Astrocyte (in vitro differentiated cells and primary cell): ENCODE results near the gene SLC25A17. TPM values are rescaled to one million over a fixed set of nuclear protein-coding genes. Genes with fewer than 3 reads are reported as not detected.

Experiments used
- DNase-seq: peaks from one replicate; pipeline ENCODE4 v3.0.0-alpha.2; 2010; ENCODE audit warnings: low read depth
- FAIRE-seq: peaks from 2 replicates; lab custom pipeline; 2011; peaks lifted over from hg19 to GRCh38; lab: Jason Lieb, UNC
- H2AFZ ChIP-seq: 2 replicates; pipeline ENCODE4 v1.6.0; 2012; ENCODE audit warnings: low read depth, low read length, inconsistent platforms
- H3K27ac ChIP-seq: 2 replicates; pipeline ENCODE4 v1.5.1; 2011; ENCODE audit warnings: low read depth, low read length, inconsistent platforms
- H3K27me3 ChIP-seq: 2 replicates; pipeline ENCODE4 v1.6.0; 2011; ENCODE audit warnings: low read length, inconsistent platforms; ENCODE audit not compliant: insufficient read depth
- H3K36me3 ChIP-seq: 2 replicates; pipeline ENCODE4 v1.5.1; 2011; ENCODE audit warnings: low read length, inconsistent platforms; ENCODE audit not compliant: insufficient read depth
- H3K4me1 ChIP-seq: 2 replicates; pipeline ENCODE4 v1.5.1; 2011; ENCODE audit warnings: low read length, inconsistent platforms; ENCODE audit not compliant: insufficient read depth
- H3K4me2 ChIP-seq: 2 replicates; pipeline ENCODE4 v1.6.0; 2012; ENCODE audit warnings: low read length, inconsistent platforms
- H3K4me3 ChIP-seq: 2 replicates; pipeline ENCODE4 v1.5.1; 2011; ENCODE audit warnings: low read depth, mild to moderate bottlenecking, low read length, inconsistent platforms; ENCODE audit not compliant: insufficient read depth
- H3K79me2 ChIP-seq: 2 replicates; pipeline ENCODE4 v1.6.0; 2012; ENCODE audit warnings: mild to moderate bottlenecking, low read length, inconsistent platforms; ENCODE audit not compliant: insufficient read depth
- H3K9ac ChIP-seq: 2 replicates; pipeline ENCODE4 v1.6.0; 2012; ENCODE audit warnings: mild to moderate bottlenecking, low read length, inconsistent platforms
- H3K9me3 ChIP-seq: 2 replicates; pipeline ENCODE4 v1.5.1; 2012; ENCODE audit warnings: low read depth, mild to moderate bottlenecking, low read length, inconsistent platforms; ENCODE audit not compliant: insufficient read depth
- H4K20me1 ChIP-seq: 2 replicates; pipeline ENCODE4 v1.6.0; 2012; ENCODE audit warnings: low read length, inconsistent platforms; ENCODE audit not compliant: insufficient read depth
- H3K27ac Mint-ChIP-seq: one replicate; pipeline ENCODE4 v1.8.0; 2021; ENCODE audit warnings: mild to moderate bottlenecking, mixed read lengths; ENCODE audit not compliant: unreplicated experiment
- H3K27me3 Mint-ChIP-seq: one replicate; pipeline ENCODE4 v1.8.0; 2021; ENCODE audit warnings: low read depth, mixed read lengths; ENCODE audit not compliant: unreplicated experiment
- H3K36me3 Mint-ChIP-seq: one replicate; pipeline ENCODE4 v1.8.0; 2021; ENCODE audit warnings: low read depth, mixed read lengths; ENCODE audit not compliant: unreplicated experiment
- H3K4me1 Mint-ChIP-seq: one replicate; pipeline ENCODE4 v1.8.0; 2021; ENCODE audit warnings: low read depth, mixed read lengths; ENCODE audit not compliant: unreplicated experiment
- H3K4me3 Mint-ChIP-seq: one replicate; pipeline ENCODE4 v1.8.0; 2021; ENCODE audit warnings: mild to moderate bottlenecking, moderate library complexity, mixed read lengths; ENCODE audit not compliant: unreplicated experiment
- H3K9me3 Mint-ChIP-seq: one replicate; pipeline ENCODE4 v1.8.0; 2021; ENCODE audit warnings: mild to moderate bottlenecking, mixed read lengths; ENCODE audit not compliant: unreplicated experiment
- CTCF ChIP-seq: IDR thresholded peaks from 2 replicates; pipeline ENCODE4 v1.5.1; 2011; ENCODE audit warnings: low read depth, mild to moderate bottlenecking, inconsistent platforms, low read length, moderate library complexity; ENCODE audit not compliant: insufficient read depth
- EZH2 ChIP-seq: IDR thresholded peaks from 2 replicates; pipeline ENCODE4 v1.6.1; 2012; ENCODE audit warnings: mild to moderate bottlenecking, low read length, inconsistent platforms; ENCODE audit not compliant: insufficient read depth
- total RNA-seq: library from RNA; stranded (reverse); gene quantifications from 2 replicates; pipeline ENCODE4 v1.2.1, GENCODE V29; 2021

The SLC25A17 gene
- total RNA-seq, 1 donor from 2014 or later, result 24.8 TPM

DNA sequence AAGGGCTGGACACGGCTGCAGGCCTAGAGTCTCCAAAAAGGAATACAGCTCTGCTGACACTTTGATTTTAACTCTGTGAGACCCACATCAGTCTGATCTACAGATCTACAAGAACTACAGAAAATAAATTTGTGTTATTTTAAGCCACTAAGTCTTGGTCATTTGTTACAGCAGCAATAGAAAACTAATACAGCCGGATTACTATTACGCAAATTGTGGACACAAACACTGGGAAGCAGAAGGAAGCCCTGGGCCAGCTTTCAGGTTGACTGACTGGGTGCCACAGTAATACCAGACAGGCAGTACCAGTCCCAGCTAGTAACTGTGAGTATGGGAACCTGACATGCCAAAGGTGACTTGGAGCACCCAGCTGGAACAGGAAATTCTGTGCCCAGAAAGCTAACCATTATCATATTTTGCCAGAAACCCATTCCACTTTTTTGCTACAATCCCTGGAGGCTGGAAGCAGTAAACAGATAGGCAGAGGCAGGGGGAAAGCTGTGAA lies 13.4 kb downstream of the SLC25A17 start:
- no peak overlapping the region for H3K4me3 Mint-ChIP-seq
- H3K27ac Mint-ChIP-seq, result no peak overlapping the region
- Histone ChIP-seq H4K20me1 (peaks cover 12% of the 10 kb centered on the region), H3K4me1 (no peaks in the 10 kb centered on the region), H3K9me3 (no peaks in the 10 kb centered on the region), H3K4me2 (no peak overlapping the region), H3K9ac (no peak overlapping the region), H3K27ac (no peak overlapping the region), H2AFZ (no peak overlapping the region), H3K79me2 (peaks cover 48% of the 10 kb centered on the region), H3K36me3 (no peaks in the 10 kb centered on the region), H3K4me3 (no peak overlapping the region), H3K27me3 (no peaks in the 10 kb centered on the region)
- no peak for DNase-seq
- FAIRE-seq, result no peak
- TF ChIP-seq CTCF (no peak), EZH2 (no peak)
- H3K4me1 Mint-ChIP-seq, result peaks cover 7% of the 10 kb centered on the region
- no peaks in the 10 kb centered on the region for H3K27me3 Mint-ChIP-seq
- H3K9me3 Mint-ChIP-seq, result no peaks in the 10 kb centered on the region
- H3K36me3 Mint-ChIP-seq, result peaks cover 2% of the 10 kb centered on the region

DNA sequence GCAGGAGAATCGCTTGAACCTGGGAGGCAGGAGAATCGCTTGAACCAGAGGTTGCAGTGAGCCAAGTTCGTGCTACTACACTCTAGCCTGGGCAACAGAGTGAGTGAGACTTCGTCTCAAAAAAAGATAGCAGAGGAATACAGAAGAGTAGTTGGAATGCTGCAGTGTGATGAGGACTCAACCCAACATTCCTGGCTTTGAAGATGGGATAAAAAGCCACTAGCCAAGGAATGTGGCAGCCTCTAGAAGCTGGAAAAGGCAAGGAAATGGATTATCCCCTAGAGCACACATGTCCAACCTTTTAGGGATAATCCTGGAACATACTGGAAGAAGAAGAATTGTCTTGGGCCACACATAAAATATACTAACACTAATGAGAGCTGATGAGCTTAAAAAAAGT lies 13.9 kb downstream of the SLC25A17 start:
- no peaks in the 10 kb centered on the region for H3K9me3 ChIP-seq
- H3K4me1 ChIP-seq, result no peaks in the 10 kb centered on the region
- H3K27ac ChIP-seq, result no peak overlapping the region
- H3K4me2 ChIP-seq, result no peak overlapping the region
- H3K36me3 Mint-ChIP-seq, result peaks cover 2% of the 10 kb centered on the region
- H3K79me2 ChIP-seq, result peaks cover 47% of the 10 kb centered on the region
- H3K9me3 Mint-ChIP-seq, result no peaks in the 10 kb centered on the region
- no peak for FAIRE-seq
- no peaks in the 10 kb centered on the region for H3K36me3 ChIP-seq
- H3K4me1 Mint-ChIP-seq, result peaks cover 7% of the 10 kb centered on the region
- no peak overlapping the region for H2AFZ ChIP-seq
- no peak overlapping the region for H3K27ac Mint-ChIP-seq
- no peak overlapping the region for H3K9ac ChIP-seq
- no peaks in the 10 kb centered on the region for H3K27me3 Mint-ChIP-seq
- TF ChIP-seq EZH2 (no peak), CTCF (no peak)
- DNase-seq, result no peak
- H3K4me3 ChIP-seq, result no peak overlapping the region
- H3K27me3 ChIP-seq, result no peaks in the 10 kb centered on the region
- H4K20me1 ChIP-seq, result peaks cover 12% of the 10 kb centered on the region
- H3K4me3 Mint-ChIP-seq, result no peak overlapping the region

DNA sequence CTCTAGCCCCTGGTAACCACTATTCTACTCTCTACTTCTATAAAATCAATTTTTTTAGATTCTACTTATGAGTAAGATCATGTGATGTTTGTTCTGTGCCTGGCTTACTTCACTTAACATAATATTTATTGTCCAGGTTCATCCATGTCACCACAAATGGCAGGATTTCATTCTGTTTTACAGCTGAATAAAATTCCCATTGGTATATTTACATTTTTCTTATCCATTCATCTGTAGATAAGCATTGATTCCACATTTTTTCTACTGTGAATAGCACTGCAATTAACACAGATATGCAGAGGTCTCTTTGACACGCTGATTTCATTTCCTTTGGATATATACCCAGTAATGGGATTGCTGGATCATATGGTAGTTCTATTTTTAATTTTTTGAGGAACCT lies 15.8 kb downstream of the SLC25A17 start:
- DNase-seq (no peak), FAIRE-seq (no peak)
- Mint-ChIP-seq H3K9me3 (no peaks in the 10 kb centered on the region), H3K4me1 (peaks cover 7% of the 10 kb centered on the region), H3K36me3 (peaks cover 2% of the 10 kb centered on the region), H3K27me3 (no peaks in the 10 kb centered on the region), H3K27ac (no peak overlapping the region), H3K4me3 (no peak overlapping the region)
- H4K20me1 ChIP-seq, result peaks cover 11% of the 10 kb centered on the region
- H3K79me2 ChIP-seq, result peaks cover 39% of the 10 kb centered on the region
- no peak overlapping the region for H3K27ac ChIP-seq
- H3K36me3 ChIP-seq, result no peaks in the 10 kb centered on the region
- H3K27me3 ChIP-seq, result no peaks in the 10 kb centered on the region
- H2AFZ ChIP-seq, result no peak overlapping the region
- no peaks in the 10 kb centered on the region for H3K9me3 ChIP-seq
- no peak overlapping the region for H3K4me2 ChIP-seq
- H3K4me3 ChIP-seq, result no peak overlapping the region
- no peaks in the 10 kb centered on the region for H3K4me1 ChIP-seq
- TF ChIP-seq EZH2 (no peak), CTCF (no peak)
- H3K9ac ChIP-seq, result no peak overlapping the region
